ENCODE results near the gene NKX2-4. TPM values are rescaled to one million over a fixed set of nuclear protein-coding genes. Genes with fewer than 3 reads are reported as not detected.

The NKX2-4 gene
- total RNA-seq, 2 donors from 2014 or later, result not detected

DNA sequence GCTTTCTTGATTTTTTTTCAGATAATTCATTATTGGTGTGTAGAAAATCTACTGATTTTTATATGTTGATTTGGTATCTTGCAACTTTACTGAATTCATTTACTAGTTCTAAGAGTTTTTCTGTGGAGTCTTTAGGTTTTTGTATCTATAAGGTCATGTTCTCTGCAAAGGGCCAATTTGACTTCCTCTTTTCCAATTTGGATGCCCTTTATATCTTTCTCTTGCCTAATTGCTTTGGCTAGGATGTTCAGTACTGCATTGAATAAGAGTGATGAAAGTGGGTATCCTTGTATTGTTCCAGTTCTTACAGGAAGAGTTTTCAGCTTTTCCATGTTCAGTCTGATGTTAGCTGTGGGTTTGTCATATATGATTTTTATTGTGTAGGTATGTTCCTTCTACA, 14.4 kb upstream of the NKX2-4 start:
- peaks cover 6 to 8% of the 10 kb centered on the region in 2 donors for H3K9me3 Mint-ChIP-seq
- peaks cover 69% of the 10 kb centered on the region for H3K27me3 Mint-ChIP-seq (ENCODE audit: low read depth)
- no peak for ATAC-seq (replicated peaks in 1 of 2)

GRCh38 chr20:21399005-21399475, 1.7 kb upstream of the NKX2-4 start:
- H3K27ac Mint-ChIP-seq, result no peak overlapping the region
- peaks cover 71% of the 10 kb centered on the region for H3K27me3 Mint-ChIP-seq (ENCODE audit: low read depth)
- H3K36me3 Mint-ChIP-seq (ENCODE audit: insufficient read depth in 2 of 2), result peaks cover 0 to 4% of the 10 kb centered on the region in 2 donors
- H3K4me1 Mint-ChIP-seq (ENCODE audit: low read depth), result peaks cover 7% of the 10 kb centered on the region
- DNase-seq, result no peak
- no peak for ATAC-seq (replicated peaks in 1 of 2)
- no peak overlapping the region for H3K4me3 Mint-ChIP-seq
- H3K9me3 Mint-ChIP-seq, result no peaks in the 10 kb centered on the region

More for the DNA sequence above, 14.4 kb upstream of the NKX2-4 start:
- Mint-ChIP-seq H3K4me3 (no peak overlapping the region), H3K27ac (no peak overlapping the region), H3K36me3 (ENCODE audit: insufficient read depth in 2 of 2) (peaks cover 5 to 7% of the 10 kb centered on the region in 2 donors), H3K4me1 (ENCODE audit: low read depth) (no peaks in the 10 kb centered on the region)
- DNase-seq, result no peak

DNA sequence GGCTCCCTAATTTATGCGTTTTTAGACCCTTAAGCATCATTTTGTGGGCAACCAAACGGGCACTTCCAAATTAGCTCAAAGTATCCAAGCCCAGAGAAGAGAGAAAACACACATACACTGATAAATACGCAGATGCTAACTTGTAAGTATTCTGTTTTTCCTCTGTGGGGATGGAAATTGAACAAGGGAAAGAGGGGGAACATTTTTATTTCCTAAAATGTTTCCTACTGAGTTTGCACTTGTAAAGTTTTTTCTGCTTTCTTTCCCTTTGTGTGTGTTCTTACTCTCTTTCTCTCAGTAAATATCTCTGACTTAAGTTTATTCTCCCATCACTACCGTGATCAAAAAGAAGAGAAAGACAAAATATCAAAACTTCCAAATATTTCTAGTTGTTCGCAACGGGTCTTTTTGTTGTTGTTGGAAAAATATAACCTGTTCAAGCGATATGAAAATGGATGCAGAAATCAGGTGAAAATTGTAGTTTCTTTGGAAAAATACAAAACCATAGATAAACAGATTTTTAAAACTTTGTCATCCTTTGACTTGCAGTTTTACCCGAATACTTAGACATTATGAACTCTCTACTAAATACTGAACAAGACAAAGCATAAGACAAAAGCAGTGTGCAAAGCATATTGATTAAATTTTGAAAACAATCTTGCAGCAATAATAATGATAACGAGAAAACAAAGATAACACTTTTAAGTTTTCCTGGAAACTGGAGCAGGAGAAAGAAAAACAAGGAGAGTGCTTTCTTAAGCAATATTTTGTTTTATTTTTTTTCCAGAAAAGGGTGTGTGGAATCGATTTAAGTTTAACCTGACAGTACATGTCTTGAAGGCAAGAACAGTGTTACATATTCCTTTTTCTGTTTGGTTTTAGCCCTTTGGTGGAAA, 1.0 kb upstream of the NKX2-4 start:
- H3K36me3 Mint-ChIP-seq (ENCODE audit: insufficient read depth in 2 of 2), result peaks cover 0 to 4% of the 10 kb centered on the region in 2 donors
- H3K4me1 Mint-ChIP-seq (ENCODE audit: low read depth), result peaks cover 10% of the 10 kb centered on the region
- DNase-seq, result no peak
- ATAC-seq (replicated peaks in 1 of 2), result no peak
- no peaks in the 10 kb centered on the region for H3K9me3 Mint-ChIP-seq
- H3K4me3 Mint-ChIP-seq, result peak overlapping the region; percentile 64 to 69
- H3K27me3 Mint-ChIP-seq (ENCODE audit: low read depth), result peaks cover 71% of the 10 kb centered on the region
- H3K27ac Mint-ChIP-seq, result peak overlapping the region; percentile 60

GRCh38 chr20:21396599-21397340, 556 bp downstream of the NKX2-4 start:
- Mint-ChIP-seq H3K36me3 (ENCODE audit: insufficient read depth in 2 of 2) (peaks cover 0 to 6% of the 10 kb centered on the region in 2 donors), H3K4me3 (peak overlapping the region in 1 of 2 donors; percentile 49), H3K27ac (no peak overlapping the region), H3K4me1 (ENCODE audit: low read depth) (peaks cover 25% of the 10 kb centered on the region), H3K9me3 (no peaks in the 10 kb centered on the region), H3K27me3 (ENCODE audit: low read depth) (peaks cover 73% of the 10 kb centered on the region)
- ATAC-seq (replicated peaks in 1 of 2) (peak; percentile 29 to 35), DNase-seq (peak; percentile 14 to 16)

GRCh38 chr20:21395666-21396598, 1.4 kb downstream of the NKX2-4 start:
- Mint-ChIP-seq H3K27ac (peak overlapping the region; percentile 79), H3K27me3 (ENCODE audit: low read depth) (peaks cover 73% of the 10 kb centered on the region), H3K4me1 (ENCODE audit: low read depth) (peaks cover 27% of the 10 kb centered on the region), H3K9me3 (no peaks in the 10 kb centered on the region), H3K4me3 (peak overlapping the region; percentile 71 to 72), H3K36me3 (ENCODE audit: insufficient read depth in 2 of 2) (peaks cover 2 to 7% of the 10 kb centered on the region in 2 donors)
- DNase-seq (peak; percentile 62 to 70), ATAC-seq (replicated peaks in 1 of 2) (peak; percentile 82 to 86)

DNA sequence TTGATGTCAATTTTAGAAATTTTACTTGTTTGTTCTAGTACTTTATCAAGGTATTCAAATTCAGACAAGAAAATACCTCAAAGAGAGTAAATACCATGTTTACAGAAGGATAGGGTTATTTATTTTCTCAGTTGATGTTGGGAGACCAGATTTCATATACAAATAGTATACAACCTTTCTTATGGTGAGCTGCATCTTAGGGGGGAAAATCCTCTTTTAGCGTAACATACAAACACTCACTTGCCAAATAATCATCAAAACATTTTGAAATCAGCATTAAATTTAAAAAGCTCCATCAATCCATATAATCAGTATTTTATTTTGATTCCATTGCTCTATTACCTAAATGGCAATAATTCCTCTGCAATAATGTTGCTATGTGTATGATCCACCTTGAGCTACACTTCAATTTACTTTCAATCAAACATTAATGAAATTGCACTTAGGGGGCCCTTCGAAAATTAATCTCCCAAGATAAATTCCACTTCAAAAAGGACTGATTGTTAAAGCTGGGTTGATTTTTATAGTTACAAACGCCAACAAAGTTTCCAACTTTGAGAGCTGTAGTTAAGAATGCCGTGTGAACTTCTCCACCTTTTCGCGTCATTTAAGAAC, 2.2 kb downstream of the NKX2-4 start:
- Mint-ChIP-seq H3K27me3 (ENCODE audit: low read depth) (peaks cover 68% of the 10 kb centered on the region), H3K9me3 (no peaks in the 10 kb centered on the region), H3K36me3 (ENCODE audit: insufficient read depth in 2 of 2) (peaks cover 2 to 10% of the 10 kb centered on the region in 2 donors), H3K4me1 (ENCODE audit: low read depth) (peaks cover 27% of the 10 kb centered on the region), H3K4me3 (peak overlapping the region; percentile 71 to 72), H3K27ac (peak overlapping the region; percentile 79)
- ATAC-seq (replicated peaks in 1 of 2) (no peak), DNase-seq (no peak)

DNA sequence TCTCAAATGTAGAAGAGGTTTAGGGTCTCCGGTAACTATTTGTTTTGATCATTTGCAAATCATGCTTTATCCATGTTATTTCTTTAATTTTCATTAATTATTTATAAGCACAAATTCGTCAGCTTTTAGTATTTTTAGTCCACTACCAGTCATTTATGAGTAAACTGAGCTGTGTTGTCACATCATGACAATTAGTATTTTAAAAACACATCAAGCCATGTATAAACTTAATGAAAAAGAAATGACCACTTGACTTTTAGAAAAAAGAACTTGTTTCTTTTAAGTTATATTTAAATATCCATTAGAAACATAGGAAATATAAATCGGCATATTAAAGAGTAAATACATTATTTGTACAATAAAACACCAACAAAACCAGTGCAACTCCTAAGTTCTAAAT, 2.8 kb downstream of the NKX2-4 start:
- H3K4me1 Mint-ChIP-seq (ENCODE audit: low read depth), result peaks cover 27% of the 10 kb centered on the region
- H3K9me3 Mint-ChIP-seq, result no peaks in the 10 kb centered on the region
- no peak overlapping the region for H3K27ac Mint-ChIP-seq
- H3K36me3 Mint-ChIP-seq (ENCODE audit: insufficient read depth in 2 of 2), result peaks cover 2 to 10% of the 10 kb centered on the region in 2 donors
- H3K27me3 Mint-ChIP-seq (ENCODE audit: low read depth), result peaks cover 65% of the 10 kb centered on the region
- no peak overlapping the region for H3K4me3 Mint-ChIP-seq
- no peak for DNase-seq
- no peak for ATAC-seq (replicated peaks in 1 of 2)

GRCh38 chr20:21393816-21394519, 3.4 kb downstream of the NKX2-4 start:
- H3K9me3 Mint-ChIP-seq, result no peaks in the 10 kb centered on the region
- H3K27ac Mint-ChIP-seq, result no peak overlapping the region
- peaks cover 27% of the 10 kb centered on the region for H3K4me1 Mint-ChIP-seq (ENCODE audit: low read depth)
- ATAC-seq (replicated peaks in 1 of 2), result no peak
- peaks cover 2 to 10% of the 10 kb centered on the region in 2 donors for H3K36me3 Mint-ChIP-seq (ENCODE audit: insufficient read depth in 2 of 2)
- H3K27me3 Mint-ChIP-seq (ENCODE audit: low read depth), result peaks cover 59% of the 10 kb centered on the region
- DNase-seq, result no peak
- H3K4me3 Mint-ChIP-seq, result no peak overlapping the region

DNA sequence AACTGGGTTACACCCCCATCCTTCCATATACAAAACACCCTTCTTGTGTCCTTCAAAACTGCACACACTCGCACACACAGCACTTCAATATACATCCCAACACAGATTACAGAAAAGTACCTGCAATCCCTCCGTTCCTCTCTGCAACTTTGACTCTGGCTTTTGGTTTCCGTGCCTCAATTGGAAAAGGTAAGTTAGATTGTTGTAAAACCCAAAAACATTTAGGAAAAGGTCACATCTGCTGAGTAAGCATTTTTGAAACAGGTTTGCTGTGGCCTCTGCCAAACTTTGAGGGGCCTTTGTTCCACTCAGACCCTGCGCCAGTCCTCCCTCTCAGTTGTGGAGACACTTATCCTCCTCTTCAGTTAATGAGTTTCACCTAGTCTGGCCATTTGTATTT, 4.2 kb downstream of the NKX2-4 start:
- H3K4me3 Mint-ChIP-seq, result peak overlapping the region; percentile 41 to 47
- DNase-seq, result no peak

GRCh38 chr20:21391972-21392352, 5.4 kb downstream of the NKX2-4 start:
- Mint-ChIP-seq H3K4me1 (ENCODE audit: low read depth) (peaks cover 27% of the 10 kb centered on the region), H3K4me3 (peak overlapping the region; percentile 68 to 78), H3K27me3 (ENCODE audit: low read depth) (peaks cover 44% of the 10 kb centered on the region), H3K9me3 (no peaks in the 10 kb centered on the region), H3K27ac (peak overlapping the region; percentile 63), H3K36me3 (ENCODE audit: insufficient read depth in 2 of 2) (peaks cover 2 to 12% of the 10 kb centered on the region in 2 donors)
- no peak for DNase-seq
- ATAC-seq (replicated peaks in 1 of 2), result no peak

More for the DNA sequence above, 4.2 kb downstream of the NKX2-4 start:
- peaks cover 51% of the 10 kb centered on the region for H3K27me3 Mint-ChIP-seq (ENCODE audit: low read depth)
- H3K27ac Mint-ChIP-seq, result peak overlapping the region; percentile 35
- peaks cover 2 to 10% of the 10 kb centered on the region in 2 donors for H3K36me3 Mint-ChIP-seq (ENCODE audit: insufficient read depth in 2 of 2)
- peaks cover 27% of the 10 kb centered on the region for H3K4me1 Mint-ChIP-seq (ENCODE audit: low read depth)
- H3K9me3 Mint-ChIP-seq, result no peaks in the 10 kb centered on the region
- no peak for ATAC-seq (replicated peaks in 1 of 2)

DNA sequence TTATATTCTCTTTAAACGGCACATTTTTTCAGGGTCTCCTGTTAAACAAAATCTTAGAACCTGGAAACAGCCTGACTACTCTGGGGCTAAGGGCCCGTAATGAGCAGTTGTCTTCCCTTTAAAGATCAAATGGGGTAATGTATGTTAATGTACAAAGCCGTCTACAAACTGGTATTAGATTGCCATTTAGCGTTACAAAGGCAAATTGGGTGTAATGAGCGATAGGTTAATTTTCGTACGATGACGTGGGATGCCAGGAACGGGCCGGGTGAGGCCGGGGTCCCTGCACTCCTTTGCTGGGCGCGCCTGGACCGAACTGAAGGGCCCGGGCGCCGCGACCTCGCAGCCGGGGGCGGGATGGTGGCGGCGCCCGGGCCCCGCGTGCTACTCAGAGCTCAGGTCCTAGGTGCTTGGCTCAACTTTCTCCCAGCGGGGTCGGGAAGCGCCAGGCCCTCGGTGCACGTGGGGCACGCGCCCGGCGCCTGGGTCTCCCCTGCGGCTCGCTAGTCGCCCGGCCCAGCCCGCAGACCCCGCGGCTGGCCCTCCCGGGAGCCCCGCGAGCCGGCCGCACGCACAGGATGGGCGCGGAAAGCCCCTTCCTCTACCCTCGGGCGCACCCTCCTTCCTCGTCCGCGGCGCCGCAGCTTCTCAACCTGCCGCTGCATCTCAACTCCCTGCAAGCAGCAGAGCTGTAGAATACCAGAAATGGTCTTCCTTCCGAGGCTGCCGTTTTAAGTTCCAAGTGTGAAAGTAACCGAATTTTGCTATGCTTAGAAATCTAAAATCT, 5.9 kb downstream of the NKX2-4 start:
- Mint-ChIP-seq H3K9me3 (no peaks in the 10 kb centered on the region), H3K4me3 (peak overlapping the region; percentile 68 to 78), H3K27ac (peak overlapping the region; percentile 63), H3K36me3 (ENCODE audit: insufficient read depth in 2 of 2) (peaks cover 2 to 12% of the 10 kb centered on the region in 2 donors), H3K4me1 (ENCODE audit: low read depth) (peaks cover 27% of the 10 kb centered on the region), H3K27me3 (ENCODE audit: low read depth) (peaks cover 44% of the 10 kb centered on the region)
- DNase-seq, result peak; percentile 7 to 26
- ATAC-seq (replicated peaks in 1 of 2), result peak in 1 of 2 donors; percentile 35

Measured in activated T-cell treated with anti-CD3 and anti-CD28 coated beads, Interleukin-2, amount 50 U/mL, for 72 hours (primary cell).